Spleen (tissue), 7 donors: ENCODE data around the gene COL21A1.

Source experiments
- POLR2A ChIP-seq, 3 donors: fragments of 450-650 bp; IDR thresholded peaks; one replicate each; pipeline ENCODE4 v1.5.1; 2017; ENCODE audit warnings: antibody characterized with exemption in 3 of 3, mild to moderate bottlenecking in 1 of 3
- TF ChIP-seq, protein P1 (sequence below), 11 experiments: fragments of 200-600 bp in 7 of 11; fragments of 450-650 bp in 4 of 11; sonication (generic) in 4 of 11; IDR thresholded peaks in 8 of 11; conservative IDR thresholded peaks in 3 of 11; 1 replicate in 7 of 11; 2 replicates in 4 of 11; pipeline versions ENCODE4 v1.4.0 to v1.8.0; 2016 to 2021; ENCODE audit warnings: antibody characterized with exemption in 11 of 11, inconsistent platforms in 4 of 11, mild to moderate bottlenecking in 1 of 11
- donor health status: DM: no; HTN: no; CAD: no; lungs with moderate emphysema.
- donor health status: DM: no; HTN: no; CAD: no.
- donor health status: DM: no; HTN: no; CAD: no.

DNA sequence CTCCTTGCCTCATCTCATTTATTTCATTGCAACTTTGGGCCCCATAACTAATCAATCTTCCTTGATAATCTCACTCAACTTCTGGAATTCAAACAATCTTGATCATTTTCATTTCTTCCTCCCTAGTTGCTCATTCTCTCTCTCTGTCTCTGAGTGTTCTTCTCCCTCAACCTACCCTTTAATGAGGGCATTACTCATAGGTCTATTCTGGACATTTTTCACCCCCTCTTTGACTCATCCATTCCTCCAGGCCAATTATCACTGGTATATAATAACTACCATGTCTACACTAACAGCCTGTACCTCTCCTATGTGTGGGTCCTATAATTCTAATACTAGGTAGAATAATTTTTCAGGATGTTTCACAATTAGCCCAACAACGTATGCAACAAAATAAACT is 78.8 kb downstream of the COL21A1 start:
- TF ChIP-seq, protein P1, sequence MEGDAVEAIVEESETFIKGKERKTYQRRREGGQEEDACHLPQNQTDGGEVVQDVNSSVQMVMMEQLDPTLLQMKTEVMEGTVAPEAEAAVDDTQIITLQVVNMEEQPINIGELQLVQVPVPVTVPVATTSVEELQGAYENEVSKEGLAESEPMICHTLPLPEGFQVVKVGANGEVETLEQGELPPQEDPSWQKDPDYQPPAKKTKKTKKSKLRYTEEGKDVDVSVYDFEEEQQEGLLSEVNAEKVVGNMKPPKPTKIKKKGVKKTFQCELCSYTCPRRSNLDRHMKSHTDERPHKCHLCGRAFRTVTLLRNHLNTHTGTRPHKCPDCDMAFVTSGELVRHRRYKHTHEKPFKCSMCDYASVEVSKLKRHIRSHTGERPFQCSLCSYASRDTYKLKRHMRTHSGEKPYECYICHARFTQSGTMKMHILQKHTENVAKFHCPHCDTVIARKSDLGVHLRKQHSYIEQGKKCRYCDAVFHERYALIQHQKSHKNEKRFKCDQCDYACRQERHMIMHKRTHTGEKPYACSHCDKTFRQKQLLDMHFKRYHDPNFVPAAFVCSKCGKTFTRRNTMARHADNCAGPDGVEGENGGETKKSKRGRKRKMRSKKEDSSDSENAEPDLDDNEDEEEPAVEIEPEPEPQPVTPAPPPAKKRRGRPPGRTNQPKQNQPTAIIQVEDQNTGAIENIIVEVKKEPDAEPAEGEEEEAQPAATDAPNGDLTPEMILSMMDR (IDR thresholded peaks at IDR 0.05 in 8 of 11, conservative IDR thresholded peaks at IDR 0.05 in 3 of 11): no peak
- TF ChIP-seq POLR2A (IDR thresholded peaks at IDR 0.05): no peak
